Smooth muscle cell (in vitro differentiated cells): ENCODE results near the gene RTN4. TPM values are rescaled to one million over a fixed set of nuclear protein-coding genes. Genes with fewer than 3 reads are reported as not detected.
A peak's percentile ranks its signal among the peaks of the same experiment; 100 is the strongest.

Experiments used
- DNase-seq: peaks from one replicate; lab custom pipeline; 2025; ENCODE audit not compliant: unreplicated experiment; lab: John Stamatoyannopoulos, UW
- H2AFZ ChIP-seq: fragments of 200-600 bp; sonication (generic); 2 replicates; pipeline ENCODE4 v1.6.0; 2016; ENCODE audit warnings: antibody characterized with exemption, low read depth, mild to moderate bottlenecking
- H3F3A ChIP-seq: fragments of 200-600 bp; sonication (generic); 2 replicates; pipeline ENCODE4 v1.6.0; 2017; ENCODE audit warnings: antibody characterized with exemption, low read depth
- H3K27ac ChIP-seq: fragments of 200-600 bp; sonication (generic); 2 replicates; pipeline ENCODE4 v1.5.1; 2016; ENCODE audit warnings: low read depth, mild to moderate bottlenecking
- H3K27me3 ChIP-seq: fragments of 200-600 bp; sonication (generic); 2 replicates; pipeline ENCODE4 v1.6.1; 2016; ENCODE audit warnings: low read depth, mild to moderate bottlenecking
- H3K36me3 ChIP-seq: fragments of 200-600 bp; sonication (generic); 2 replicates; pipeline ENCODE4 v1.5.1; 2016; ENCODE audit warnings: low read depth
- H3K4me1 ChIP-seq: fragments of 200-600 bp; sonication (generic); 2 replicates; pipeline ENCODE4 v1.5.1; 2016; ENCODE audit warnings: low read depth
- H3K4me2 ChIP-seq: fragments of 200-600 bp; sonication (generic); 2 replicates; pipeline ENCODE4 v1.6.0; 2016; ENCODE audit warnings: mild to moderate bottlenecking
- H3K4me3 ChIP-seq: fragments of 200-600 bp; sonication (generic); 2 replicates; pipeline ENCODE4 v1.5.1; 2016; ENCODE audit warnings: mild to moderate bottlenecking
- H3K79me2 ChIP-seq: fragments of 200-600 bp; sonication (generic); 2 replicates; pipeline ENCODE4 v1.6.0; 2016; ENCODE audit warnings: low read depth, mild to moderate bottlenecking
- H3K9ac ChIP-seq: fragments of 200-600 bp; sonication (generic); 2 replicates; pipeline ENCODE4 v1.6.0; 2016; ENCODE audit warnings: low read depth
- H3K9me3 ChIP-seq: fragments of 200-600 bp; sonication (generic); replicated peaks from 2 replicates; pipeline ENCODE4 v1.5.1; 2016; ENCODE audit warnings: low read depth
- H4K20me1 ChIP-seq: fragments of 200-600 bp; sonication (generic); 2 replicates; pipeline ENCODE4 v1.6.0; 2016; ENCODE audit warnings: low read depth
- WGBS: methylation state at CpG from one replicate; pipeline ENCODE4 v1.1.7; 2016; ENCODE audit warnings: low lambda C conversion rate; 5-methylcytosine and 5-hydroxymethylcytosine counted together
- polyA plus RNA-seq: library from polyadenylated mRNA; unstranded; fragments of >200 nt; fragmentation: Nextera tagmentation; extraction: Ambion mirVana; gene quantifications from 2 replicates; pipeline ENCODE4 v1.2.1, GENCODE V29; 2016
- total RNA-seq: library from RNA; depleted of rRNA; stranded (reverse); fragments of >200 nt; gene quantifications from 2 replicates; pipeline ENCODE4 v1.2.3, GENCODE V29; 2014
- TF ChIP-seq, protein P1 (sequence below): fragments of 200-600 bp; sonication (generic); IDR thresholded peaks from 2 replicates; pipeline ENCODE4 v1.5.1; 2017; ENCODE audit warnings: borderline replicate concordance, mild to moderate bottlenecking, antibody characterized with exemption; ENCODE audit not compliant: insufficient read depth, poor library complexity, severe bottlenecking

The RTN4 gene
- total and polyA plus RNA-seq, 2 experiments from 2014 or later = 295 to 335 TPM

DNA sequence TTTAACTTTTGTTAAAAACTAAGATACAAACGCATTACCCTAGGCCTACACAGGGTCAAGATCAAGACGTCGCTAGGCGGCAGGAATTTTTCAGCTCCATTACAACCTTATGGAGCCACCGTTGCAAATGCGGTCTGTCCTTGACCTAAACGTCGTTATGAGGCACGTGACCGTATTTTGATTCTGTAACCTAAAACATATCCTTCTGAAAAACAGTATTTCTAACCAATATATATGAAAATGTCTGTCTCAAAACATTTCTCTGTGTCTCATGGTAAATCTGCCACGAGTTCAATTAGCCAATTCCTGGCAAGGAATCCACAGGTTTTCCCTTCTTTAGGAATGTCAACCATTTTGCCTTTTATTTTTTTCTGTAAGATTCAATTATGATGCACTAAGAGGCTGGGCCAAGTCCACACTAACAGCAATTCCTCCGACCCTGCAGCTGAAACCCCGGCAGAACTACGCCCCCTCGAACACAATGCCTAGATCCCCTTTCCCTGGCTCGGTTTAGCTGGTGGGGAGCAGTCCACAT lies 1.7 kb downstream of the RTN4 start:
- DNase-seq = no peak

DNA sequence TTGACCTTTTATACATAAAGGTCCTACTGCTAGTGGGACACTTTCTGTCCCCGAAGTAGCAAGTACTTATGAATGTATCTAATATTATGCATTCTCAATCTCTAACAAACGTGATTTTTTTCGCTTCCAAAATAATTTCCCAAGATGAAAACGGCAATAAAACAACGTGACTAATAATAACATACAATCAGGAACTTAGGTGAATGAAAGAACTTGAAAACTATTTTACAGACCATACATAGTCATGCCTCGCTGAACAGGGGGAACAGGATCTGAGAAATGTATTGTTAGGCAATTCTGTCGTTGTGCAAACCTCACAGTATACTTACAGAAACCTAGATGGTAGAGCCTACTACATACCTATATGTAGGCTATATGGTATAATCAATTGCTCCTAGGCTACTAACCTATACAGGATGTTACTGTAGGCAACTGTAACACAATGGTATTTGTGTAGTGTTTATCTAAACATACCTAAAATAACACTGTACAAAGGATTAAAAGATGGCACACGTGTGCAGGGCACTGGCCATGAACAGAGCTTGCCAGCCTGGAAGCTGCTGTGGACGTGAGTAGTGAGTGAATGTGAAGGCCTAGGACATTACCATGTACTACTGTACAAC lies 2.5 kb downstream of the RTN4 start:
- no peak for DNase-seq
- Histone ChIP-seq H3K4me1 (peaks cover 46% of the 10 kb centered on the region), H3K4me2 (peak overlapping the region; percentile 87), H2AFZ (no peak overlapping the region), H3K79me2 (peaks cover 84% of the 10 kb centered on the region), H3K9ac (peak overlapping the region; percentile 91), H3K9me3 (no peaks in the 10 kb centered on the region), H3K4me3 (peak overlapping the region; percentile 94), H4K20me1 (peaks cover 67% of the 10 kb centered on the region), H3K27ac (peak overlapping the region; percentile 99), H3F3A (peaks cover 13% of the 10 kb centered on the region), H3K27me3 (no peaks in the 10 kb centered on the region), H3K36me3 (no peaks in the 10 kb centered on the region)
- TF ChIP-seq, protein P1, sequence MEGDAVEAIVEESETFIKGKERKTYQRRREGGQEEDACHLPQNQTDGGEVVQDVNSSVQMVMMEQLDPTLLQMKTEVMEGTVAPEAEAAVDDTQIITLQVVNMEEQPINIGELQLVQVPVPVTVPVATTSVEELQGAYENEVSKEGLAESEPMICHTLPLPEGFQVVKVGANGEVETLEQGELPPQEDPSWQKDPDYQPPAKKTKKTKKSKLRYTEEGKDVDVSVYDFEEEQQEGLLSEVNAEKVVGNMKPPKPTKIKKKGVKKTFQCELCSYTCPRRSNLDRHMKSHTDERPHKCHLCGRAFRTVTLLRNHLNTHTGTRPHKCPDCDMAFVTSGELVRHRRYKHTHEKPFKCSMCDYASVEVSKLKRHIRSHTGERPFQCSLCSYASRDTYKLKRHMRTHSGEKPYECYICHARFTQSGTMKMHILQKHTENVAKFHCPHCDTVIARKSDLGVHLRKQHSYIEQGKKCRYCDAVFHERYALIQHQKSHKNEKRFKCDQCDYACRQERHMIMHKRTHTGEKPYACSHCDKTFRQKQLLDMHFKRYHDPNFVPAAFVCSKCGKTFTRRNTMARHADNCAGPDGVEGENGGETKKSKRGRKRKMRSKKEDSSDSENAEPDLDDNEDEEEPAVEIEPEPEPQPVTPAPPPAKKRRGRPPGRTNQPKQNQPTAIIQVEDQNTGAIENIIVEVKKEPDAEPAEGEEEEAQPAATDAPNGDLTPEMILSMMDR = no peak
- 23% methylated on average over 9 of the region's 9 CpGs for WGBS

More for the DNA sequence above, 1.7 kb downstream of the RTN4 start:
- Histone ChIP-seq H3K79me2 (peaks cover 83% of the 10 kb centered on the region), H3K27ac (peak overlapping the region; percentile 99), H3K9me3 (no peaks in the 10 kb centered on the region), H3K36me3 (no peaks in the 10 kb centered on the region), H2AFZ (no peak overlapping the region), H3K9ac (peak overlapping the region; percentile 91), H3K4me2 (peak overlapping the region; percentile 87), H3F3A (peaks cover 13% of the 10 kb centered on the region), H3K4me1 (peaks cover 41% of the 10 kb centered on the region), H3K4me3 (peak overlapping the region; percentile 94), H4K20me1 (peaks cover 59% of the 10 kb centered on the region), H3K27me3 (no peaks in the 10 kb centered on the region)
- TF ChIP-seq, protein P1 = no peak
- WGBS = 1% methylated on average over 16 of the region's 16 CpGs

DNA sequence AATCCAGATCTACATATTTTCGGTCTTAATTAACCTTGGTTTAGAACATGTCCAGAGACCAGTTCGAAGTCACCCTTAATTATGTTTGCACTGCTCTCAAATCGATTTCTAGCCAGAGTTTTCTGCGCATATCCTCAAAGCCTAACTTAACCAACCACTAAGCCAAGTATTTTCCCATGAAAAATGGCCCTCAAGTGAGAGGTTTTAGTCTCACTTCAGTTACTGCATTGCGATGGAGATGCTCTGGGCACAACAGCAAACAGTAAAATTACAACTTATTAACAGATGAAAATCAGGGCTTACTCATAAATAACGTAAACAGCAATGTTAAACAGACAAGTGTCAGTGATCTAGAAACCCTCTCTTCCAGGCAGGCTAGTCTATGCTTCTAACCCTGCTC lies 4.5 kb downstream of the RTN4 start:
- Histone ChIP-seq H3K27me3 (no peaks in the 10 kb centered on the region), H3K9me3 (no peaks in the 10 kb centered on the region), H3K4me3 (peak overlapping the region; percentile 94), H3K79me2 (peaks cover 94% of the 10 kb centered on the region), H3K4me2 (peak overlapping the region; percentile 87), H3K36me3 (no peaks in the 10 kb centered on the region), H3K27ac (peak overlapping the region; percentile 99), H3K9ac (no peak overlapping the region), H3K4me1 (peaks cover 54% of the 10 kb centered on the region), H2AFZ (no peak overlapping the region), H3F3A (peaks cover 9% of the 10 kb centered on the region), H4K20me1 (peaks cover 87% of the 10 kb centered on the region)
- DNase-seq = no peak
- TF ChIP-seq, protein P1 = no peak
- 75% methylated on average over 6 of the region's 6 CpGs for WGBS

DNA sequence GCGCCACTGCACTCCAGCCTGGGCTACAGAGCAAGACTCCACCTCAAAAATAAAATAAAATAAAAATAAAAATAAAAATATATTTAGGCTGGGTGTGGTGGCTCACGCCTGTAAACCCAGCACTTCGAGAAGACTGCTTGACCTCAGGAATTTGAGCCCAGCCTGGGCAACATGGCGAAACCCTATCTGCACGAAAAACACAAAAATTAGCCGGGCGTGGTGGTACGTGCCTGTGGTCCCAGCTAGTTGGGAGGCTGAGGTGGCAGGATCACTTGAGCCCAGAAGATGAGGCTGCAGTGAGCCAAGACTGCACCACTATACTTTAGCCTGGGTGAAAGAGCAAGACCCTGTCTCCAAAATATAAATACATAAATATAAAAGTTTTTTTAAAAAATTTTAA lies 6.4 kb downstream of the RTN4 start:
- TF ChIP-seq, protein P1 = no peak
- H3K9me3 ChIP-seq = no peaks in the 10 kb centered on the region
- peaks cover 100% of the 10 kb centered on the region for H3K79me2 ChIP-seq
- no peak overlapping the region for H3K9ac ChIP-seq
- H3K27me3 ChIP-seq = no peaks in the 10 kb centered on the region
- no peak overlapping the region for H3K27ac ChIP-seq
- no peak overlapping the region for H2AFZ ChIP-seq
- H3K4me1 ChIP-seq = peaks cover 58% of the 10 kb centered on the region
- H3F3A ChIP-seq = peaks cover 9% of the 10 kb centered on the region
- DNase-seq = no peak
- peaks cover 100% of the 10 kb centered on the region for H4K20me1 ChIP-seq
- H3K4me3 ChIP-seq = no peak overlapping the region
- 91% methylated on average over 8 of the region's 8 CpGs for WGBS
- no peak overlapping the region for H3K4me2 ChIP-seq
- H3K36me3 ChIP-seq = no peaks in the 10 kb centered on the region
